ENCODE results near the gene THRA. TPM values are rescaled to one million over a fixed set of nuclear protein-coding genes. Genes with fewer than 3 reads are reported as not detected.

The THRA gene
- total RNA-seq, 1 experiment from 2014 or later = 10.1 TPM

- no peak overlapping the region for H3K27ac ChIP-seq (ENCODE audit: insufficient read length, low read depth, low read length)
- peaks cover 57% of the 10 kb centered on the region for H3K27me3 Mint-ChIP-seq (ENCODE audit: low read depth)
These were observed 38.1 kb downstream of the THRA start for GRCh38 chr17:40100669-40101366.

More at GRCh38 chr17:40100669-40101366, 38.1 kb downstream of the THRA start:
- H3K9ac ChIP-seq (ENCODE audit: extremely low read depth, insufficient read length, low read length) = no peak overlapping the region
- Mint-ChIP-seq H3K27ac (peak overlapping the region in 2 of 3 experiments; percentile 60 to 97; a peak in 5 of 7 replicates), H3K4me3 (peak overlapping the region; percentile 82 to 87), H3K4me1 (peaks cover 63 to 67% of the 10 kb centered on the region in 2 experiments), H3K36me3 (ENCODE audit: insufficient read depth in 1 of 3, low read depth in 3 of 3) (peaks cover 11 to 26% (median 14%) of the 10 kb centered on the region in 3 experiments), H3K9me3 (peaks cover 0 to 7% of the 10 kb centered on the region in 2 experiments; a peak in 3 of 5 replicates)
- H3K23me2 ChIP-seq (ENCODE audit: insufficient read length, low read depth, low read length, poor library complexity, severe bottlenecking) = peaks cover 15% of the 10 kb centered on the region
- no peak for TF ChIP-seq CTCF (conservative IDR thresholded peaks at IDR 0.05)
- H3K23ac ChIP-seq (ENCODE audit: insufficient read length, low read depth, low read length) = no peak overlapping the region
- WGBS (ENCODE audit: extremely low coverage, insufficient read length, low lambda C conversion rate) = no CpG with 5 or more reads among the region's 25 CpGs
- no peaks in the 10 kb centered on the region for H3K79me2 ChIP-seq (ENCODE audit: insufficient read depth, low read length)
- no peak overlapping the region for H4K91ac ChIP-seq (ENCODE audit: insufficient read length, low read depth, low read length)
- DNase-seq = peak; percentile 100
- H3K79me1 ChIP-seq (ENCODE audit: insufficient read depth, low read depth, low read length, poor library complexity, severe bottlenecking) = no peaks in the 10 kb centered on the region
- no peaks in the 10 kb centered on the region for H3K9me3 ChIP-seq (ENCODE audit: control insufficient read depth, low read depth, low read length)
- H3K4ac ChIP-seq (ENCODE audit: low read depth, low read length) = no peak overlapping the region
- H2BK5ac ChIP-seq (ENCODE audit: insufficient read length, low read length) = no peak overlapping the region
- no peaks in the 10 kb centered on the region for H4K20me1 ChIP-seq (ENCODE audit: control insufficient read depth, insufficient read depth, insufficient read length)
- no peak overlapping the region for H4K8ac ChIP-seq (replicated peaks; ENCODE audit: insufficient read length, low read depth, low read length)
- H2AFZ ChIP-seq (ENCODE audit: low read length) = no peak overlapping the region
- H3K27me3 ChIP-seq (ENCODE audit: insufficient read depth, low read length) = peaks cover 8% of the 10 kb centered on the region; the same call in 1 of the 2 replicates
- peak overlapping the region; percentile 72 for H3K4me2 ChIP-seq (ENCODE audit: insufficient read depth, insufficient read length, low read length)
- H3T11ph ChIP-seq (ENCODE audit: low read length) = no peak overlapping the region
- H3K18ac ChIP-seq (ENCODE audit: insufficient read length, low read depth, low read length) = no peak overlapping the region
- H3K56ac ChIP-seq (ENCODE audit: insufficient read length, low read depth, low read length) = no peak overlapping the region
- H2AK5ac ChIP-seq (ENCODE audit: insufficient read length, low read length) = no peak overlapping the region
- H2BK120ac ChIP-seq (ENCODE audit: low read depth, low read length, poor library complexity, severe bottlenecking) = no peak overlapping the region
- peaks cover 10% of the 10 kb centered on the region; the same call in 1 of the 2 replicates for H3K4me1 ChIP-seq (ENCODE audit: insufficient read depth, low read length)
- H3K14ac ChIP-seq (ENCODE audit: insufficient read depth, low read length) = no peak overlapping the region
- no peak overlapping the region for H4K5ac ChIP-seq (ENCODE audit: insufficient read length, low read depth, low read length)
- H2BK20ac ChIP-seq (ENCODE audit: low read depth, low read length, poor library complexity, severe bottlenecking) = no peak overlapping the region
- no peak overlapping the region for H2BK12ac ChIP-seq (ENCODE audit: insufficient read length, low read depth, low read length)
- no peak overlapping the region for H2BK15ac ChIP-seq (ENCODE audit: low read depth, low read length)
